ENCODE data around the gene SLC38A1.

GRCh38 chr12:46259071-46259470 is 9.8 kb downstream of the SLC38A1 start:
- TF ChIP-seq TAF1 (IDR thresholded peaks at IDR 0.05; ENCODE audit: borderline replicate concordance, low read depth, low read length), result no peak
- TF ChIP-seq CTCF (IDR thresholded peaks at IDR 0.05), result no peak
- TF ChIP-seq, protein P1, sequence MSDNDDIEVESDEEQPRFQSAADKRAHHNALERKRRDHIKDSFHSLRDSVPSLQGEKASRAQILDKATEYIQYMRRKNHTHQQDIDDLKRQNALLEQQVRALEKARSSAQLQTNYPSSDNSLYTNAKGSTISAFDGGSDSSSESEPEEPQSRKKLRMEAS (IDR thresholded peaks at IDR 0.05; ENCODE audit: low read depth), result no peak
- no peak for TF ChIP-seq EZH2phosphoT487 (IDR thresholded peaks at IDR 0.05; ENCODE audit: borderline replicate concordance, low read depth)
- no peak for TF ChIP-seq RFX5 (IDR thresholded peaks at IDR 0.05; ENCODE audit: low read length)
- TF ChIP-seq RAD21 (IDR thresholded peaks at IDR 0.05; ENCODE audit: low read length), result no peak
- TF ChIP-seq PBX3 (IDR thresholded peaks at IDR 0.05), result no peak
- TF ChIP-seq NFIC (IDR thresholded peaks at IDR 0.05; ENCODE audit: borderline replicate concordance), result no peak
- TF ChIP-seq SMC3 (IDR thresholded peaks at IDR 0.05; ENCODE audit: low read depth, low read length), result no peak
- TF ChIP-seq CHD2 (IDR thresholded peaks at IDR 0.05; ENCODE audit: low read length, partially characterized antibody), result no peak
- TF ChIP-seq POLR2AphosphoS5 (IDR thresholded peaks at IDR 0.05; ENCODE audit: low read depth, low read length), result no peak
- TF ChIP-seq SIN3A (IDR thresholded peaks at IDR 0.05; ENCODE audit: borderline replicate concordance, low read depth, low read length), result no peak
- no peak for TF ChIP-seq EP300 (IDR thresholded peaks at IDR 0.05; ENCODE audit: borderline replicate concordance in 1 of 2, low read depth in 1 of 2, low read length in 1 of 2)
- TF ChIP-seq, protein P2, sequence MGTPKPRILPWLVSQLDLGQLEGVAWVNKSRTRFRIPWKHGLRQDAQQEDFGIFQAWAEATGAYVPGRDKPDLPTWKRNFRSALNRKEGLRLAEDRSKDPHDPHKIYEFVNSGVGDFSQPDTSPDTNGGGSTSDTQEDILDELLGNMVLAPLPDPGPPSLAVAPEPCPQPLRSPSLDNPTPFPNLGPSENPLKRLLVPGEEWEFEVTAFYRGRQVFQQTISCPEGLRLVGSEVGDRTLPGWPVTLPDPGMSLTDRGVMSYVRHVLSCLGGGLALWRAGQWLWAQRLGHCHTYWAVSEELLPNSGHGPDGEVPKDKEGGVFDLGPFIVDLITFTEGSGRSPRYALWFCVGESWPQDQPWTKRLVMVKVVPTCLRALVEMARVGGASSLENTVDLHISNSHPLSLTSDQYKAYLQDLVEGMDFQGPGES (IDR thresholded peaks at IDR 0.05; ENCODE audit: low read depth, low read length), result no peak

Data from SK-N-SH (cell line).